HEK293 (cell line): Measurements from ENCODE around the gene CST6.

ENCODE experiments used
- CTCF ChIA-PET: fragments of 350-600 bp; formaldehyde crosslinking; extraction: SDS; loops from one replicate; lab custom pipeline; 2021; ENCODE audit warnings: antibody characterized with exemption; lab: Yijun Ruan, JAX
- POLR2A ChIA-PET: fragments of 300-600 bp; formaldehyde crosslinking; extraction: SDS; loops from one replicate; lab custom pipeline; 2020; ENCODE audit warnings: antibody characterized with exemption, inconsistent platforms; lab: Yijun Ruan, JAX
- H3K27ac ChIP-seq: fragments of 200-500 bp; sonication (Bioruptor generic); 2 replicates; pipeline ENCODE4 v1.5.1; 2014; ENCODE audit warnings: low read depth, low read length, control low read depth, inconsistent platforms; ENCODE audit errors: extremely low read depth
- H3K36me3 ChIP-seq, 2 experiments: fragments of 200-500 bp in 1 of 2; sonication (Bioruptor generic) in 1 of 2; 1 replicate in 1 of 2; 2 replicates in 1 of 2; pipeline ENCODE4 v1.5.1; 2014 to 2017; ENCODE audit warnings: inconsistent platforms in 2 of 2, low read length in 2 of 2; ENCODE audit not compliant: control insufficient read depth in 2 of 2, insufficient read depth in 1 of 2
- H3K4me1 ChIP-seq: fragments of 200-500 bp; sonication (Bioruptor generic); 2 replicates; pipeline ENCODE4 v1.5.1; 2014; ENCODE audit warnings: mild to moderate bottlenecking, low read length, inconsistent platforms; ENCODE audit not compliant: control insufficient read depth, insufficient read depth
- H3K4me3 ChIP-seq: 2 replicates; pipeline ENCODE4 v1.5.1; 2011; ENCODE audit warnings: low read depth, mild to moderate bottlenecking, control low read depth, low read length, moderate library complexity
- H3K9me3 ChIP-seq: fragments of 200-500 bp; sonication (Bioruptor generic); 2 replicates; pipeline ENCODE4 v1.5.1; 2014; ENCODE audit warnings: low read depth, low read length, inconsistent platforms; ENCODE audit not compliant: control insufficient read depth, insufficient read depth
- EGR2 ChIP-seq: fragments of 450-650 bp; formaldehyde crosslinking; IDR thresholded peaks from 2 replicates; pipeline ENCODE4 v1.5.1; 2016; ENCODE audit warnings: low read depth, missing biosample characterization, missing genetic modification characterization
- HOXA7 ChIP-seq: sonication (generic); formaldehyde crosslinking; IDR thresholded peaks from 2 replicates; pipeline ENCODE4 v1.8.1; 2022; ENCODE audit warnings: missing genetic modification reagents, borderline replicate concordance
- PRDM10 ChIP-seq: fragments of 450-650 bp; formaldehyde crosslinking; IDR thresholded peaks from 2 replicates; pipeline ENCODE4 v1.5.1; 2016; ENCODE audit warnings: missing biosample characterization, missing genetic modification characterization
- PRDM4 ChIP-seq: fragments of 450-650 bp; formaldehyde crosslinking; IDR thresholded peaks from 2 replicates; pipeline ENCODE4 v1.5.1; 2017; ENCODE audit warnings: missing biosample characterization, missing genetic modification characterization
- SCRT2 ChIP-seq: fragments of 450-650 bp; formaldehyde crosslinking; IDR thresholded peaks from 2 replicates; pipeline ENCODE4 v1.5.1; 2016; ENCODE audit warnings: missing biosample characterization, missing genetic modification characterization
- ZBTB20 ChIP-seq: fragments of 450-650 bp; formaldehyde crosslinking; IDR thresholded peaks from 2 replicates; pipeline ENCODE4 v1.5.1; 2016; ENCODE audit warnings: missing biosample characterization, missing genetic modification characterization
- ZBTB7A ChIP-seq: fragments of 450-650 bp; formaldehyde crosslinking; IDR thresholded peaks from 2 replicates; pipeline ENCODE4 v1.5.1; 2016; ENCODE audit warnings: low read depth, missing biosample characterization, missing genetic modification characterization
- ZEB2 ChIP-seq: fragments of 450-650 bp; formaldehyde crosslinking; IDR thresholded peaks from 2 replicates; pipeline ENCODE4 v1.5.1; 2016; ENCODE audit warnings: missing biosample characterization, missing genetic modification characterization
- ZFHX2 ChIP-seq: fragments of 450-650 bp; formaldehyde crosslinking; conservative IDR thresholded peaks from 2 replicates; pipeline ENCODE4 v1.5.1; 2016; ENCODE audit warnings: missing biosample characterization, missing genetic modification characterization
- ZNF146 ChIP-seq: fragments of 450-650 bp; formaldehyde crosslinking; IDR thresholded peaks from 2 replicates; pipeline ENCODE4 v1.5.1; 2016; ENCODE audit warnings: missing biosample characterization, missing genetic modification characterization
- ZNF169 ChIP-seq: fragments of 450-650 bp; formaldehyde crosslinking; IDR thresholded peaks from 2 replicates; pipeline ENCODE4 v1.5.1; 2016; ENCODE audit warnings: missing biosample characterization, missing genetic modification characterization
- ZNF202 ChIP-seq: fragments of 450-650 bp; formaldehyde crosslinking; IDR thresholded peaks from 2 replicates; pipeline ENCODE4 v1.5.1; 2016; ENCODE audit warnings: missing biosample characterization, missing genetic modification characterization, borderline replicate concordance
- ZNF391 ChIP-seq: fragments of 450-650 bp; formaldehyde crosslinking; IDR thresholded peaks from 2 replicates; pipeline ENCODE4 v1.5.1; 2016; ENCODE audit warnings: low read depth, missing biosample characterization, missing genetic modification characterization, borderline replicate concordance
- ZNF473 ChIP-seq: fragments of 450-650 bp; formaldehyde crosslinking; IDR thresholded peaks from 2 replicates; pipeline ENCODE4 v1.5.1; 2017; ENCODE audit warnings: missing biosample characterization, missing genetic modification characterization
- ZNF544 ChIP-seq: fragments of 450-650 bp; formaldehyde crosslinking; IDR thresholded peaks from 2 replicates; pipeline ENCODE4 v1.5.0; 2017; ENCODE audit warnings: missing biosample characterization, missing genetic modification characterization
- ZNF571 ChIP-seq: fragments of 450-650 bp; formaldehyde crosslinking; IDR thresholded peaks from 2 replicates; pipeline ENCODE4 v1.5.0; 2017; ENCODE audit warnings: missing biosample characterization, missing genetic modification characterization
- ZNF596 ChIP-seq: fragments of 450-650 bp; IDR thresholded peaks from 2 replicates; pipeline ENCODE4 v1.5.0; 2018; ENCODE audit warnings: missing biosample characterization, mild to moderate bottlenecking, missing genetic modification characterization, moderate library complexity
- TF ChIP-seq, protein P1 (sequence below): fragments of 450-650 bp; formaldehyde crosslinking; IDR thresholded peaks from 2 replicates; pipeline ENCODE4 v1.5.1; 2016; ENCODE audit warnings: missing biosample characterization, missing genetic modification characterization, low read depth
- TF ChIP-seq, protein P2 (sequence below): fragments of 450-650 bp; IDR thresholded peaks from 2 replicates; pipeline ENCODE4 v1.5.1; 2018; ENCODE audit warnings: missing biosample characterization, missing genetic modification characterization

CST6 gene

GRCh38 chr11:66032957-66033735 is 21.3 kb downstream of the CST6 start:
- no peak overlapping the region for H3K27ac ChIP-seq
- no peaks in the 10 kb centered on the region for H3K4me1 ChIP-seq
- no peak for TF ChIP-seq HOXA7 (CRISPR knock-in tag)
- TF ChIP-seq ZNF571 (tag by site-specific recombination): no peak
- no peak for TF ChIP-seq ZNF544
- TF ChIP-seq ZEB2 (tag by site-specific recombination): no peak
- TF ChIP-seq ZNF202 (tag by site-specific recombination): no peak
- TF ChIP-seq ZNF596: no peak
- no peak for TF ChIP-seq SCRT2 (tag by site-specific recombination)
- TF ChIP-seq PRDM4 (tag by site-specific recombination): no peak
- no peak for TF ChIP-seq ZNF146 (tag by site-specific recombination)
- TF ChIP-seq ZNF473 (tag by site-specific recombination): no peak
- no peak for TF ChIP-seq ZNF169 (tag by site-specific recombination)
- no peak for TF ChIP-seq ZBTB20 (tag by site-specific recombination)
- TF ChIP-seq, protein P1, sequence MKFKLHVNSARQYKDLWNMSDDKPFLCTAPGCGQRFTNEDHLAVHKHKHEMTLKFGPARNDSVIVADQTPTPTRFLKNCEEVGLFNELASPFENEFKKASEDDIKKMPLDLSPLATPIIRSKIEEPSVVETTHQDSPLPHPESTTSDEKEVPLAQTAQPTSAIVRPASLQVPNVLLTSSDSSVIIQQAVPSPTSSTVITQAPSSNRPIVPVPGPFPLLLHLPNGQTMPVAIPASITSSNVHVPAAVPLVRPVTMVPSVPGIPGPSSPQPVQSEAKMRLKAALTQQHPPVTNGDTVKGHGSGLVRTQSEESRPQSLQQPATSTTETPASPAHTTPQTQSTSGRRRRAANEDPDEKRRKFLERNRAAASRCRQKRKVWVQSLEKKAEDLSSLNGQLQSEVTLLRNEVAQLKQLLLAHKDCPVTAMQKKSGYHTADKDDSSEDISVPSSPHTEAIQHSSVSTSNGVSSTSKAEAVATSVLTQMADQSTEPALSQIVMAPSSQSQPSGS (tag by site-specific recombination): no peak
- TF ChIP-seq ZBTB7A (tag by site-specific recombination): no peak
- TF ChIP-seq, all 188 proteins: peak for 0
- H3K36me3 ChIP-seq: no peaks in the 10 kb centered on the region
- CTCF ChIA-PET: interaction anchor here (4.7 kb wide), 1 partner anchor 12 kb away, joined by 37 read pairs; no protein-coding TSS in a partner anchor
- H3K9me3 ChIP-seq: no peaks in the 10 kb centered on the region
- H3K4me3 ChIP-seq: no peak overlapping the region
- POLR2A ChIA-PET: no interaction called here

GRCh38 chr11:66035653-66036333 is 24.0 kb downstream of the CST6 start:
- CTCF ChIA-PET: interaction anchor here (0.6 to 4.7 kb wide), 6 partner anchors 9 to 838 kb away, joined by 3 to 37 read pairs (median 4); no protein-coding TSS in a partner anchor
- POLR2A ChIA-PET: interaction anchor here (0.7 kb wide), 1 partner anchor 124 kb away, joined by 5 read pairs; no protein-coding TSS in a partner anchor

More at GRCh38 chr11:66035653-66036333, 24.0 kb downstream of the CST6 start:
- no peak overlapping the region for H3K27ac ChIP-seq
- TF ChIP-seq, protein P2, sequence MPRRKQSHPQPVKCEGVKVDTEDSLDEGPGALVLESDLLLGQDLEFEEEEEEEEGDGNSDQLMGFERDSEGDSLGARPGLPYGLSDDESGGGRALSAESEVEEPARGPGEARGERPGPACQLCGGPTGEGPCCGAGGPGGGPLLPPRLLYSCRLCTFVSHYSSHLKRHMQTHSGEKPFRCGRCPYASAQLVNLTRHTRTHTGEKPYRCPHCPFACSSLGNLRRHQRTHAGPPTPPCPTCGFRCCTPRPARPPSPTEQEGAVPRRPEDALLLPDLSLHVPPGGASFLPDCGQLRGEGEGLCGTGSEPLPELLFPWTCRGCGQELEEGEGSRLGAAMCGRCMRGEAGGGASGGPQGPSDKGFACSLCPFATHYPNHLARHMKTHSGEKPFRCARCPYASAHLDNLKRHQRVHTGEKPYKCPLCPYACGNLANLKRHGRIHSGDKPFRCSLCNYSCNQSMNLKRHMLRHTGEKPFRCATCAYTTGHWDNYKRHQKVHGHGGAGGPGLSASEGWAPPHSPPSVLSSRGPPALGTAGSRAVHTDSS: no peak
- TF ChIP-seq PRDM10 (peak; percentile 29), EGR2 (tag by site-specific recombination) (peak; percentile 39; the same call in 1 of the 2 replicates), ZNF391 (tag by site-specific recombination) (no peak), ZFHX2 (tag by site-specific recombination) (peak; percentile 63)
- no peaks in the 10 kb centered on the region for H3K36me3 ChIP-seq
- H3K9me3 ChIP-seq: no peaks in the 10 kb centered on the region
- H3K4me3 ChIP-seq: no peak overlapping the region
- H3K4me1 ChIP-seq: no peaks in the 10 kb centered on the region
